Endothelial cell of umbilical vein (primary cell): ENCODE measurements around the gene CD300LG. TPM values are rescaled to one million over a fixed set of nuclear protein-coding genes. Genes with fewer than 3 reads are reported as not detected.

Source experiments
- BruUV-seq: library from RNA; stranded (reverse); fragments of 400-500 nt; replicated peaks from 2 replicates; lab custom pipeline; 2021; lab: Mats Ljungman, UMichigan
- CTCF ChIA-PET: fragments of 300-600, 350-600 bp; sonication (Branson Sonifier 250); formaldehyde crosslinking; loops from one replicate; lab custom pipeline; 2021; ENCODE audit warnings: antibody characterized with exemption, inconsistent platforms; lab: Charles Lee
- POLR2A ChIA-PET: fragments of 300-600, 350-600 bp; sonication (Branson Sonifier 250); formaldehyde crosslinking; loops from one replicate; lab custom pipeline; 2021; ENCODE audit warnings: antibody characterized with exemption, inconsistent platforms; lab: Charles Lee
- DNase-seq: peaks from one replicate; pipeline ENCODE4 v3.0.0-alpha.2; 2011; ENCODE audit warnings: low read depth, low spot score
- FAIRE-seq: peaks from 2 replicates; lab custom pipeline; 2011; peaks lifted over from hg19 to GRCh38; lab: Jason Lieb, UNC
- H2AFZ ChIP-seq: 2 replicates; pipeline ENCODE4 v1.6.0; 2012; ENCODE audit warnings: low read depth, low read length, control low read depth, inconsistent platforms
- H3K27ac ChIP-seq: 2 replicates; pipeline ENCODE4 v1.5.1; 2011; ENCODE audit warnings: low read depth, mild to moderate bottlenecking, control low read depth, low read length, moderate library complexity; ENCODE audit not compliant: insufficient read depth
- H3K27me3 ChIP-seq, 2 experiments: 2 replicates each; pipeline versions ENCODE4 v1.6.0 to v1.6.1; 2011; ENCODE audit warnings: low read length in 2 of 2, mixed read lengths in 1 of 2; ENCODE audit not compliant: control insufficient read depth in 2 of 2, insufficient read depth in 2 of 2
- H3K36me3 ChIP-seq, 2 experiments: 2 replicates in 1 of 2; 3 replicates in 1 of 2; pipeline ENCODE4 v1.5.1; 2011; ENCODE audit warnings: low read length in 2 of 2, mild to moderate bottlenecking in 1 of 2, moderate library complexity in 1 of 2; ENCODE audit not compliant: control insufficient read depth in 2 of 2, insufficient read depth in 2 of 2; ENCODE audit errors: extremely low read depth in 1 of 2
- H3K4me1 ChIP-seq: 3 replicates; pipeline ENCODE4 v1.5.1; 2011; ENCODE audit warnings: mild to moderate bottlenecking, low read length; ENCODE audit not compliant: control insufficient read depth, insufficient read depth; ENCODE audit errors: extremely low read depth
- H3K4me2 ChIP-seq: 2 replicates; pipeline ENCODE4 v1.6.1; 2011; ENCODE audit warnings: low read length, control low read depth, mixed read lengths; ENCODE audit not compliant: insufficient read depth
- H3K4me3 ChIP-seq, 3 experiments: fragments of 200-600 bp in 1 of 3; sonication (generic), shearing (Covaris generic) in 1 of 3; replicated peaks in 1 of 3; 2 replicates each; pipeline ENCODE4 v1.5.1; 2011 to 2016; ENCODE audit warnings: control low read depth in 3 of 3, low read length in 3 of 3, mild to moderate bottlenecking in 2 of 3, inconsistent platforms in 1 of 3, low read depth in 1 of 3, moderate library complexity in 1 of 3; ENCODE audit not compliant: insufficient read depth in 1 of 3
- H3K79me2 ChIP-seq: 2 replicates; pipeline ENCODE4 v1.6.0; 2012; ENCODE audit warnings: low read length, inconsistent platforms; ENCODE audit not compliant: control insufficient read depth, insufficient read depth
- H3K9ac ChIP-seq: replicated peaks from 2 replicates; pipeline ENCODE3; 2011; ENCODE audit warnings: low read length, control low read depth; ENCODE audit not compliant: insufficient read depth; ENCODE audit errors: extremely low read depth
- H3K9me1 ChIP-seq: replicated peaks from 3 replicates; pipeline ENCODE4 v1.6.0; 2011; ENCODE audit warnings: mild to moderate bottlenecking, low read length; ENCODE audit not compliant: control insufficient read depth, insufficient read depth; ENCODE audit errors: extremely low read depth
- H3K9me3 ChIP-seq: replicated peaks from 2 replicates; pipeline ENCODE4 v1.5.1; 2012; ENCODE audit warnings: low read length, inconsistent platforms; ENCODE audit not compliant: control insufficient read depth, insufficient read depth
- H4K20me1 ChIP-seq: replicated peaks from 2 replicates; pipeline ENCODE3; 2011; ENCODE audit warnings: mild to moderate bottlenecking, low read length; ENCODE audit not compliant: control insufficient read depth, insufficient read depth; ENCODE audit errors: extremely low read depth
- CTCF ChIP-seq, 2 donors: IDR thresholded peaks; 1 replicate in 1 of 2; 2 replicates in 1 of 2; pipeline ENCODE4 v1.5.1; 2011; ENCODE audit warnings: low read length in 2 of 2, mild to moderate bottlenecking in 2 of 2, moderate library complexity in 2 of 2, control low read depth in 1 of 2, inconsistent platforms in 1 of 2, low read depth in 1 of 2; ENCODE audit not compliant: insufficient read depth in 1 of 2; ENCODE audit errors: extremely low read depth in 1 of 2
- EZH2 ChIP-seq: IDR thresholded peaks from 2 replicates; pipeline ENCODE4 v1.6.1; 2012; ENCODE audit warnings: borderline replicate concordance, low read depth, mild to moderate bottlenecking, moderate library complexity, low read length, inconsistent platforms; ENCODE audit not compliant: severe bottlenecking
- dilution Hi-C: fragments of 300-500 bp; cut with MboI; formaldehyde crosslinking; loops from one replicate; pipeline ENCODE4 v1.15.0; 2019; ENCODE audit warnings: low sequenced_read_pairs; ENCODE audit not compliant: extremely low pct_ligation_motif_present
- intact Hi-C: fragments of 100-400 bp; cut with micrococcal nuclease; formaldehyde crosslinking; loops from one replicate; pipeline ENCODE4 v1.10.0; 2022
- polyA plus RNA-seq, 4 experiments: library from polyadenylated mRNA; depleted of rRNA in 3 of 4; stranded (reverse) in 3 of 4; unstranded in 1 of 4; fragments of >200 nt; gene quantifications; 2 replicates each; pipeline versions ENCODE4 v1.2.1 to v1.2.3, GENCODE V29; 2011 to 2012; ENCODE audit warnings: missing spikeins in 1 of 4
- total RNA-seq: library from RNA; stranded (reverse); gene quantifications from 2 replicates; pipeline ENCODE4 v1.2.3, GENCODE V29; 2021

CD300LG gene
- total and polyA plus RNA-seq, 2 donors (not counting 3 experiments of a cell fraction or from before 2014, with no cell fraction given): not detected

GRCh38 chr17:43846221-43846712, 709 bp upstream of the CD300LG start:
- CTCF ChIA-PET: interaction anchor here (0.6 to 3.8 kb wide), 41 partner anchors 9 to 677 kb away, joined by 3 to 153 read pairs (median 6); partner anchors contain the start of genes CFAP97D1, DUSP3 and MPP3

More at GRCh38 chr17:43846221-43846712, 709 bp upstream of the CD300LG start:
- peak; percentile 92 for FAIRE-seq
- H3K9me3 ChIP-seq: no peaks in the 10 kb centered on the region
- TF ChIP-seq EZH2 (no peak), CTCF (IDR thresholded peaks at IDR 0.05; ENCODE audit: extremely low read depth in 1 of 2, insufficient read depth in 1 of 2, low read depth in 1 of 2, low read length in 2 of 2) (peak; percentile 95 to 99)
- intact Hi-C loops (loop anchor here (1.0 to 2.0 kb wide), 3 partner anchors 56 to 151 kb away; no protein-coding TSS in a partner anchor), dilution Hi-C loops (no loop called here)
- H3K27me3 ChIP-seq: peaks cover 2 to 3% of the 10 kb centered on the region in 2 experiments
- BruUV-seq: no TSS peak
- no peaks in the 10 kb centered on the region for H3K79me2 ChIP-seq
- H3K4me3 ChIP-seq: no peak overlapping the region
- H3K4me2 ChIP-seq: no peak overlapping the region
- no peaks in the 10 kb centered on the region for H3K4me1 ChIP-seq
- no peaks in the 10 kb centered on the region for H3K36me3 ChIP-seq
- peak; percentile 74 for DNase-seq
- POLR2A ChIA-PET: interaction anchor here (0.6 kb wide), 1 partner anchor 29 kb away, joined by 4 read pairs; no protein-coding TSS in a partner anchor
- H3K27ac ChIP-seq: no peak overlapping the region
- no peak overlapping the region for H3K9ac ChIP-seq
- no peaks in the 10 kb centered on the region for H3K9me1 ChIP-seq
- no peak overlapping the region for H2AFZ ChIP-seq
- no peaks in the 10 kb centered on the region for H4K20me1 ChIP-seq
